Stimulated activated naive CD8-positive, alpha-beta T cell treated with anti-CD3 and anti-CD28 coated beads, Interleukin-15, amount 100 ng/mL, for 72 hours (primary cell): Measurements from ENCODE around the gene MICA.
"Not testable (repeated sequence)": the region's sequence is repeated elsewhere in the genome, so short reads cannot be mapped to it uniquely, and the experiment has no call there.

Experiments
- ATAC-seq: fragments of 150-1000 bp; cut with Tn5 transposase; 2 replicates; pipeline ENCODE4 v1.10.0; 2021; ENCODE audit warnings: mild to moderate bottlenecking, moderate library complexity
- DNase-seq, 2 donors: peaks; one replicate each; pipeline ENCODE4 v3.0.0; 2021 to 2022
- H3K27ac Mint-ChIP-seq, 2 donors: one replicate each; pipeline ENCODE4 v1.8.0; 2022; ENCODE audit warnings: mild to moderate bottlenecking in 2 of 2, mixed read lengths in 2 of 2, moderate library complexity in 2 of 2
- H3K27me3 Mint-ChIP-seq: one replicate; pipeline ENCODE4 v1.8.0; 2022; ENCODE audit warnings: mixed read lengths
- H3K4me1 Mint-ChIP-seq: one replicate; pipeline ENCODE4 v1.8.0; 2022; ENCODE audit warnings: mild to moderate bottlenecking, mixed read lengths
- H3K4me3 Mint-ChIP-seq, 2 donors: one replicate each; pipeline ENCODE4 v1.8.0; 2022; ENCODE audit warnings: mild to moderate bottlenecking in 2 of 2, mixed read lengths in 2 of 2, moderate library complexity in 1 of 2
- H3K9me3 Mint-ChIP-seq, 2 donors: one replicate each; pipeline ENCODE4 v1.8.0; 2022; ENCODE audit warnings: mixed read lengths in 2 of 2

The MICA gene

DNA sequence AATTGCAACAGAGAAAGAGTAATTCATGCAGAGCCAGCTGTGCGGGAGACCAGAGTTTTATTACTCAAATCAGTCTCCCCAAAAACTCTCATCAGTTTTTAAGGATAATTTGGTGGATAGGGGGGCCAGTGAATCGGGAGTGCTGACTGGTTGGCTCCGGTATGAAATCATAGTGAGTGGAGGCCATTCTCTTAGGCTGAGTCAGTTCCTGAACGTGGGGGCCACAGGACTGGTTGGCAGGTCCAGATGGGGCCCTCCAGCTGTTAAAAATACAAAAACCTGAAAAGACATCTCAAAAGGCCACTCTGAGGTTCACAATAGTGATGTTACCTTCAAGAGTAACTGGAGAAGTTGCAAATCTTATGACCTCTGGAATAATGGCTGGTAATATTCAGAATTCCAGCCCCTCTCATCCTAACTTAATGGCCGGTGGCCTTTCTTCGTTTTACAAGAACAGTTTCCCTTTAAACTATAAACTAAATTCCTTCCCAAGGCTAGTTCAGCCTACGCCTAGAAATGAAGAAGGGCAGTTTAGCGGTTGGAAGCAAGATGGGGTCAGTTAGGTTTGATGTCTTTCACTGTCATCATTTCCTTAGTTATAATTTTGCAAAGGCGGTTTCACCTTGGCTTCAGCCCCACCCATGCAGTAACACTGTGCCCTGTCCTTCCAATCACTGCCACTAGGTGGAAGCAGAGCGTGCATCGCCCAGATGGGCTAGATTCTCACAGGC, 6.8 kb upstream of the MICA start:
- peak; percentile 80 for ATAC-seq
- peak; percentile 87 to 93 for DNase-seq
- H3K4me1 Mint-ChIP-seq, result peaks cover 39% of the 10 kb centered on the region
- H3K27me3 Mint-ChIP-seq, result no peaks in the 10 kb centered on the region
- no peaks in the 10 kb centered on the region for H3K9me3 Mint-ChIP-seq
- H3K4me3 Mint-ChIP-seq, result peak overlapping the region; percentile 9 to 39
- peak overlapping the region; percentile 75 to 96 for H3K27ac Mint-ChIP-seq

DNA sequence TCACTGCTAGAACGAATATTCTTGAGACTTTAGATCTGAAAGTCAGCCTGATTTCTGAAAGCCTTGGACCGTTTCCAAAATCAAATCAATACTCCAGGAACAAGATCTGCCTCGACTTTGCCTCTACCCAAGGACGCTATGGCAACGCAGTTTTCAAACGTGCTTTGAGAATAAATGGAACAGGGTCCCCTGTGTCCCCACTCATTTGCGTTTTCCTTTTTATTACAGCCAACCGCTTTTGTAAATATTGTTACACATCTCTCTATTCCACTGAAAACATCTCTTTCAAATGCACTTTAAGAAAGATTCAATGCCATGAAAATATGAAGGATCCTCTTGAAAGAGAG, 6.3 kb upstream of the MICA start:
- peak overlapping the region; percentile 9 to 28 for H3K4me3 Mint-ChIP-seq
- not testable (repeated sequence) for H3K9me3 Mint-ChIP-seq, ATAC-seq, H3K27me3 Mint-ChIP-seq, DNase-seq
- H3K27ac Mint-ChIP-seq, result peak overlapping the region in 1 of 2 donors; percentile 96
- peaks cover 45% of the 10 kb centered on the region for H3K4me1 Mint-ChIP-seq

DNA sequence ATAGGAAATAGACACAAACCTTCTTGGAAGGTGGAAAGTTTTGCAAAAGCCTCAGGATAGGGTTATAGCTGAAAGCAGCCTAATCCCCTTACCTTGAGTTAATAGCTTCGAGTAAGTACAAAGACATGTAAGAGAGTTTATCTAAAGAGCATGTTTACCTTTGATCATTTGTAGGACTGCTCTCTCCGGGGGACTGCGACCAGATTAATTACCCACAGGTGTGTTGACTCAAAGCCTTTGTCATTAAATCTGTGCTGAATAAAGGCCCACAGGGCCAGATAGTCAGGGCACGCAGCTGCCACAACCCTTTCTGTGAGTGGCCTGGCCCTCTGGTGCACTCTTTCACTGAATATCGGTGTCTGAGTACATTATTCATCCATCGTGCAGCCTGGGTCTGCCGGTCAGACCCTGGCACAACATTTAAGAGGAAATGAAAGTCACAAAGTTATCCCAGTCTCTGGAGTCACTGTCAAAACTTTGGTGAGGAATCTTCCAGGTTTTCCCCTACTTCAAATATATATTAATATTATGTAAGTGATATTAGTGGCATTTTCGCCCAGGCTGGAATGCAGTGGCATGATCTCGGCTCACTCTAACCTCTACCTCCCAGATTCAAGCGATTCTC, 5.4 kb upstream of the MICA start:
- Mint-ChIP-seq H3K4me1 (peaks cover 53% of the 10 kb centered on the region), H3K27ac (no peak overlapping the region), H3K4me3 (no peak overlapping the region), H3K27me3 (no peaks in the 10 kb centered on the region), H3K9me3 (no peaks in the 10 kb centered on the region)
- no peak for ATAC-seq
- DNase-seq, result no peak

DNA sequence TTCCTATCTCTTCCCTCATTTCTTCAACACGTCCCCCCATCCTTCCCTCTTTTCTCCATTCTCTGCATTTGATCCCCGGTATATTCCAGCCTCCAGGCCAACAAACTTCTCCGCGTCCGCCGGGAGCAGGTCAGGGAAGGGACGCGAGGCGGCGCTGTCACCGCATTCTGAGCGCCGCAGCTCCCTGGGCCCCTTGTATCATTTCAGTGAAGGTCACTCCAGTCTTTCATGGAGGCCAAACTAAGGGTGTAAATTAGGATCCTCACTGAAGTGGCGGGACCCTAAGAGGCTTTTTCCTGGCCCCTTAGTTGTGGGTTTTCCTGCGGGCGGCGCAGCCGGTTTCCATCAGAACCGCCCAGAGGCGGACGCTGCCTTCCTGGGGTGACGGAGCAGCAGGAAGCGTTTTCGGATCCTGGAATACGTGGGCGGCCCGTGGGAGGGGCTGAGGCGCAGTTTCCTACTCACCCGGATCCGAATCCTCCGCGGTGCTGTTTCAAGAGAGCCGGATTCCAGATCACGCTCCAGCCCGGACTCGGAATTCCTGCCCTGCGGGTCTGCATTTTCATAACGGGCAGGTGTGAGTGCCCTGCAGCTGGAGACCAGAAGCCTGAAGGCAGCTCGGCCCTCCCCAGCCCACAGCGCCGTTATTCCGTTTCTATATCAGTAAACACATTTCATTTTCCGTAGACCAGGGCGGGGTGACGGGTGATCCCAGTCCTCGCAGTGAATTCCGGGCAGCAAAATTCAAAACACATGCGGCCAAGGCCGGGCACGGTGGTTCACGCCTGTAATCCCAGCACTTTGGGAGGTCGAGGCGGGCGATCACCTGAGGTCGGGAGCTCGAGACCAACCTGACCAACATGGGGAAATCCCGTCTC, 3.6 kb upstream of the MICA start:
- DNase-seq (peak; percentile 65 to 74), ATAC-seq (peak; percentile 50)
- Mint-ChIP-seq H3K4me3 (peak overlapping the region; percentile 84 to 86), H3K27ac (peak overlapping the region; percentile 81 to 98), H3K9me3 (no peaks in the 10 kb centered on the region), H3K27me3 (no peaks in the 10 kb centered on the region), H3K4me1 (peaks cover 69% of the 10 kb centered on the region)

DNA sequence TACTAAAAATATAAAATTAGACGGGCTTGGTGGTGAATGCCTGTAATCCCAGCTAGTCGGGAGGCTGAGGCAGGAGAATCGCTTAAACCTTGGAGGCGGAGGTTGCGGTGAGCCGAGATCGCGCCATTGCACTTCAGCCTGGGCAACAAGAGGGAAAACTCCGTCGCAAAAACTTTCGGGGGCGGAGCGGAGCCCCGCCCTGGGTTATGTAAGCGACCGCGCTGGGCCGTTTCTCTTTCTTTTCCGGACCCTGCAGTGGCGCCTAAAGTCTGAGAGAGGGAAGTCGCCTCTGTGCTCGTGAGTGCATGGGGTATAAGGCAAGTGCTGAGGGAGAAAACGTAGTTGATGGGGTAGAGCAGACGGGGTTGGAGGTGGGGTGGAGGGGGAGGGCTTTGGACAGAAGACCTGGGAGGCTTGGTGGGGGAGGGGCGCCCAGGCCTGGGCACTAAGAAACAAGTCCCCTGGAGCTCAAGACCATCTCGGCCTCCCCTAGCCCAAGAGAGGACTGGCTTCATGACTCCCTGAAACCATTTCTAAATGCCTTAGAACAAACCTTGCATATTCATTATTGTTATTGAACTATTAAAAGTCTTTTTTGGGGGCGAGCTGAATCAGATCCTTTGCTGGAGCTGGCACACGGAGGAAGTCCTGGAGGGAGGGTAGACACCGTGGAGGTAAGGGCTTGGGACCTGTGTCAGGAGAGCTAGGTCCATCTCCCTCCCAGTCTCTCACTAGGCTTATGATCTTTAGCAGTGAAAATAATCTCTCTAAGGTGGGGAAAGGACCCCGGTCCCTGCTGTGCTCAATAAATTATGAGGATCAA, 2.7 kb upstream of the MICA start:
- H3K4me1 Mint-ChIP-seq, result peaks cover 69% of the 10 kb centered on the region
- H3K9me3 Mint-ChIP-seq, result no peaks in the 10 kb centered on the region
- DNase-seq, result peak; percentile 65 to 70
- H3K4me3 Mint-ChIP-seq, result peak overlapping the region; percentile 84 to 86
- peak overlapping the region; percentile 81 to 98 for H3K27ac Mint-ChIP-seq
- H3K27me3 Mint-ChIP-seq, result no peaks in the 10 kb centered on the region
- peak; percentile 62 for ATAC-seq

DNA sequence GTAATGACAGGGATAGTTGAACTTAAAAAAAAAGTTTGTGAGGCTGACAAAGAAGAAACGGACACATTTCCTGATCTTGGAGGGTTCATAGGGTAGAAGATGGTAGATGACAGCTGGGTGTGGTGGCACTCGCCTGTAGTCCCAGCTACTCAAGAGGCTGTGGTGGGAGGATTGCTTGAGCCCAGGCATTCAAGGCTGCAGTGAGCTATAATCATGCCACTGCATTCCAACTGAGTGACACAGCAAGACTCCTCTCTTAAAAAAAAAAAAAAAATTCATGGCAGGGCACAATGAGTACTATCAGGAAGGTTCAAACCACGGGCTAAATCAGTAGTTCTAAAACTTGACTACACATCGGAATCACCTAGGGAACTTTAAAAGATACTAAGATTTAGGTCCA, 2.0 kb upstream of the MICA start:
- Mint-ChIP-seq H3K27me3 (no peaks in the 10 kb centered on the region), H3K27ac (peak overlapping the region in 1 of 2 donors; percentile 80), H3K4me3 (peak overlapping the region; percentile 84 to 86), H3K4me1 (peaks cover 70% of the 10 kb centered on the region), H3K9me3 (no peaks in the 10 kb centered on the region)
- ATAC-seq (no peak), DNase-seq (no peak)

DNA sequence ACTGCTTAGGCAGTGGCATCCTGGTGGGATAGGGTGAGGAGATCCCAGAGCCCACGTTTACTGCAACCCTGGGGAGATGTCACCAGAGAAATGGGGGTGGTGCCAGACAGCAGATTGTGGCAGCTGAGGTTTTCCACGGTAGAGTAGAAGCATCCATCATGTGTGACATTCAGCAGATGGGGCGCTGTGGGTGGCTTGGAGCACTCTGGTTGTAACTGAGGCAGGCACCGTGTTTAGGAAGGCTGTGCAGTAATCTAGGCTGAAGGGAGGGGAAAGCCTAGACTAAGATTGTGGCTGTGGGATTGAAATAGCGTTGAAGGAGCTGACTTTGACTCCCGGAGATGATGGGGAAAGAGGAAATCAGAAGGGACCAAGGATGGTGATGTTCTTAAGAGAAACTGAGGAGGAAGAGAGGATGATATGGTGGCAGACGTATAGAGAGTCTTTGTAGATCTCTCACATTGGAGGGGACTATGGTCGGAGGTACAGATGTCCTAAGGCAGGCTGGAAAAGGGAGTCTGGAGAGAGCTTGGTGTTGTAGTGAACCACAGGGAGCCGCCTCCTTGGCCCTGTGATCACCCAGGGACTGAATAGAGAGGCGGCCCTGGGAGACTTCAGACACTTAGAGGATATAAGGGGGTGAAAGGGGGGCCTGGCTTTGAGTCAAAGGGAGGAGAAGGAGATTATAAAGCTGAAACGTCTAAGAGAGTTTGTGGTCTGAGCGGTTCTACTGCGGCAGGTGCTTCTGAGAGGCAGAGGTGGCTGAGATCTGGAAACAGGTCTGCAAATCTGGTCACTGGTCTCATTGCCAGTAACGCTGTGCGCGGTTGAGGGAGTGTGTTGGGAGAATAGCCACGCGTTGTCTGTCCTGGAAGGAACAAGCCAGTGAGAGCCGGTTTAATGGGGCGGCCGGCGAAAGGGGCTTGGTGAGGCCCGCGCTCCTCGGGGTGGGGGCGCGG, 792 bp upstream of the MICA start:
- peak; percentile 45 for ATAC-seq
- Mint-ChIP-seq H3K4me1 (peaks cover 73% of the 10 kb centered on the region), H3K4me3 (peak overlapping the region; percentile 84 to 86), H3K27ac (peak overlapping the region; percentile 1 to 4), H3K9me3 (no peaks in the 10 kb centered on the region), H3K27me3 (no peaks in the 10 kb centered on the region)
- DNase-seq, result peak; percentile 29 to 38

DNA sequence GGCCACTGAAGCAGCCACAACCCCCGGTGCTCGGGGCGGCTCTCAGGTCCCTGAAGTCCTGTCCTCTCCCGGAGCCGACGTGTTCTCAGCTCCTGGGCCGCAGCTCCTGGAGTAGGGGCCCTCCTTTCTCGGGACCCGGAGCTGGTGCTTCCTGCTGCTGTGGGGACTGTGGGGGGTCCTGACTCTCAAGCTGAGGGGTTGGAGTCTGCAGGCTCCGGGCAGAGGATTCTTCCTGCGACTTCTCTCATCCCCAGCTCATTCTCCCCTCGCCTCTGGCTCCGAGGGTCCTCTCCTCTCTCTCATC, 618 bp downstream of the MICA start:
- H3K9me3 Mint-ChIP-seq, DNase-seq, H3K27me3 Mint-ChIP-seq, ATAC-seq: not testable (repeated sequence)
- Mint-ChIP-seq H3K27ac (peak overlapping the region; percentile 80 to 94), H3K4me1 (peaks cover 79% of the 10 kb centered on the region), H3K4me3 (peak overlapping the region; percentile 84 to 86)

DNA sequence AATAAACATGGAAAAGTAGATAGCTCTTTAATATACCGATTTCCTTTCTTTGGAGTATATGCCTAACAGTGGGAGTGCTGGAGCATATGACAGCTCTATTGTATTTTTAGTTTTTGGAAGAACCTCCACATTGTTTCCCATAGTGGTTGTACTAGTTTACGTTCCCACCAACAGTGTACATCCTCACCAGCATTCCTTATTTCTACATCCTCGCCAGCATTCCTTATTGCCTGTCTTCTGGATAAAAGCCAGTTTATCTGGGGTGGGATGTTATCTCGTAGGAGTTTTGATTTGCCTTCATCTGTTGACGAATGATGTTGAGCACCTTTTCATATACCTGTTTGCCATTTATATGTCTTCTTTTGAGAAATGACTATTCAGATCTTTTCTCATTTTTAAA, 2.6 kb downstream of the MICA start:
- DNase-seq, result no peak
- no peak for ATAC-seq
- no peak overlapping the region for H3K27ac Mint-ChIP-seq
- H3K4me1 Mint-ChIP-seq, result peaks cover 89% of the 10 kb centered on the region
- H3K27me3 Mint-ChIP-seq, result no peaks in the 10 kb centered on the region
- H3K4me3 Mint-ChIP-seq, result no peak overlapping the region
- H3K9me3 Mint-ChIP-seq, result no peaks in the 10 kb centered on the region

DNA sequence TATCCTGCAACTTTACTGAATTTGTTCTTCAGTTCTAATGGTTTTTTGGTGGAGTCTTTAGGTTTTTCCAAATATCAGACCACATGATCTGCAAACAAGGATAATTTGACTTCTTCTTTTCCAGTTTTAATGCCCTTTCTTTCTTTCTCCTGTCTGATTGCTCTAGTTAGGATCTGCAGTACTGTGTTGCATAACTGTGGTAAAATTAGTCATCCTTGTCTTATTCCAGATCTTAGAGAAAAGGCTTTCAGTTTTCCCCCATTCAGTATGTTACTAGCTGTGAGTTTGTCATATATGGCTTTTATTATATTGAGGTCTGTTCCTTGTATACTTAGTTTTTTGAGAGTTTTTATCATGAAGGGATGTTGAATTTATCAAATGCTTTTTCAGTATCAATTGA, 4.3 kb downstream of the MICA start:
- H3K4me1 Mint-ChIP-seq, result peaks cover 72% of the 10 kb centered on the region
- no peaks in the 10 kb centered on the region for H3K9me3 Mint-ChIP-seq
- H3K27ac Mint-ChIP-seq, result no peak overlapping the region
- DNase-seq (no peak), ATAC-seq (no peak)
- H3K27me3 Mint-ChIP-seq, result no peaks in the 10 kb centered on the region
- peak overlapping the region in 1 of 2 donors; percentile 18 for H3K4me3 Mint-ChIP-seq

DNA sequence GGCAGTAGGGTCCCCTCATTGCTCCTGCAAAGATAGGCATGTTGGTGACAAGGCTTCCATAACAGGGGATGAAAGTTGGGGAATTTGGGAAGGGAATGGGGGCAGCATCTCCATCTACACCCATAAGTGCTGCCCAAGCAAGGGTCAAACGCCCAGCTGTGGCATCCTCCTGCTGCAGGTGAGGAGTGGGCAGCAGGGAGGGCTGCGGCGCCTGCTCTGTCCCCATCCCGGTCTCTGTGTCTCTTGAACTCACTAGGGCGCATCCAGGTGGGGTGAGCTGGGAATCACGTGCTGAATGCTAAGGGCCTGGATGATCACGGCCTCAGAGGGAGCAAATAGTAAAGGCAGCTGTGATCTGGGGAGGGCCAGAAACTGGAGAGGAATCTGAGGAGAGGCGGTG, 9.1 kb downstream of the MICA start:
- H3K4me1 Mint-ChIP-seq, result peaks cover 31% of the 10 kb centered on the region
- DNase-seq (no peak), ATAC-seq (no peak)
- H3K9me3 Mint-ChIP-seq, result peaks cover 4 to 6% of the 10 kb centered on the region in 2 donors
- no peak overlapping the region for H3K4me3 Mint-ChIP-seq
- H3K27ac Mint-ChIP-seq, result no peak overlapping the region
- H3K27me3 Mint-ChIP-seq, result no peaks in the 10 kb centered on the region

DNA sequence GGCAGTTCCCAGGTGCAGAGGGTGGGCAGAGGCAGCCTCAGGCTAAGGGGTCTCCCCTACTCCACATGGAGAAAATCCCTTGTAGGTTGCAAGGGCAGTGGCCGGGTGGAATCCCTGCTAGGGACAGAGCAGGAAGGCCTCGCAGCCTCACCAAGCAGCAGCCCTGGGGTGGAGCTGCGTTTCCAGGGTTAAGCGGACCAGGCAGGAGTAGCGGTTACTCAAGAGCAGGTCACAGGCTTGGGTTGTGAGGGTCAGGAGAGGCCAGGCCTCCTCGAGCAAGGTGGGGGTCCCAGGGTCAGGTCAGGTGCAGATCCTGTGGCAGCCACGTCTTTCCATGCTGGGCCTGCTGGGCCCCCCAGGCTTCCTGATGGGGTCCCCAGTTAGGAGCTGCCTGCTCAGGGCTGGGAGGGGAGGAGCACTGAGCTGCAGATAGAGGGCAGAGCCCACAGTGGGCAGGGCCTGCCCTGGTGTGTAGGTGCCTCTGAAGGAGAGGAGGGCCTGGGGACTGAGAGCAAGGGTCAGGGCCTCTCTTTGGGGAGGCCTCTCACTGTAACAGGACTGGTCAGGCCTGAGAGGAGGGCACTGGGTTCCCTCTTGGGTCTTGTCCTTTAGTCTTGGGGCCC, 10.9 kb downstream of the MICA start:
- H3K27me3 Mint-ChIP-seq, H3K4me3 Mint-ChIP-seq, H3K9me3 Mint-ChIP-seq, DNase-seq: not testable (repeated sequence)
- peaks cover 16% of the 10 kb centered on the region for H3K4me1 Mint-ChIP-seq
- ATAC-seq, result peak; percentile 37
- H3K27ac Mint-ChIP-seq, result peak overlapping the region; percentile 85 to 89

DNA sequence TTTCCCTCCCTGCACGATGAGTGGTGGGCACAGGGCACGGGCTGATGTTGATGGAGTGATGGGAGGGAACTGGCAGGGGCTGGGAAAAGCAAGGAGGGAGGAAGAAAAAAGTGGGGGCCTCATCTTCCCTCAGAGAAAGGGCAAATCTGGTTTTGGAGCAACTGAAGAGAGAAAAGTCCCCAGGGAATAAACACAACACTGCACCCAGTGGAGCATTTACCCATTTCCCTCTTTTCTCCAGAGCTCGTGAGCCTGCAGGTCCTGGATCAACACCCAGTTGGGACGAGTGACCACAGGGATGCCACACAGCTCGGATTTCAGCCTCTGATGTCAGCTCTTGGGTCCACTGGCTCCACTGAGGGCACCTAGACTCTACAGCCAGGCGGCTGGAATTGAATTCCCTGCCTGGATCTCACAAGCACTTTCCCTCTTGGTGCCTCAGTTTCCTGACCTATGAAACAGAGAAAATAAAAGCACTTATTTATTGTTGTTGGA, 11.4 kb downstream of the MICA start:
- H3K27ac Mint-ChIP-seq, result peak overlapping the region in 1 of 2 donors; percentile 89
- ATAC-seq, result no peak
- peaks cover 7% of the 10 kb centered on the region in 2 donors for H3K9me3 Mint-ChIP-seq

More for the DNA sequence above, 11.4 kb downstream of the MICA start:
- DNase-seq, result no peak
- no peak overlapping the region for H3K4me3 Mint-ChIP-seq
- H3K4me1 Mint-ChIP-seq, result peaks cover 10% of the 10 kb centered on the region
- H3K27me3 Mint-ChIP-seq, result no peaks in the 10 kb centered on the region
